ENCODE data around the gene EIF2A.
A peak's percentile ranks its signal among the peaks of the same experiment; 100 is the strongest.
"Not testable (repeated sequence)": the region's sequence is repeated elsewhere in the genome, so short reads cannot be mapped to it uniquely, and the experiment has no call there.

Gene EIF2A

GRCh38 chr3:150546226-150547044, at the start of gene EIF2A, which contains the start of gene SERP1:
Gene EIF2A, plus strand, starts transcription at chr3:150546787. Its CDS starts 16 bp downstream, at chr3:150546803.
Gene SERP1, minus strand, starts transcription at chr3:150546496. Its CDS starts 361 bp downstream, at chr3:150546135.
- DNase-seq, result peak; percentile 99

GRCh38 chr3:150497956-150498355, 48.6 kb upstream of the EIF2A start:
- no peak for DNase-seq

GRCh38 chr3:150500960-150501359, 45.6 kb upstream of the EIF2A start:
- not testable (repeated sequence) for DNase-seq

- DNase-seq, result no peak
Observed at GRCh38 chr3:150503402-150504099, 43.0 kb upstream of the EIF2A start.

GRCh38 chr3:150504483-150504882, 42.1 kb upstream of the EIF2A start:
- DNase-seq, result no peak

GRCh38 chr3:150508401-150508800, 38.2 kb upstream of the EIF2A start:
- DNase-seq, result no peak

GRCh38 chr3:150509780-150510179, 36.8 kb upstream of the EIF2A start:
- DNase-seq, result no peak

GRCh38 chr3:150511122-150511821, 35.3 kb upstream of the EIF2A start:
- DNase-seq, result no peak

- no peak for DNase-seq
Observed at GRCh38 chr3:150515210-150515609, 31.4 kb upstream of the EIF2A start.

- no peak for DNase-seq
Observed at GRCh38 chr3:150519026-150519425, 27.6 kb upstream of the EIF2A start.

GRCh38 chr3:150520408-150520807, 26.2 kb upstream of the EIF2A start:
- no peak for DNase-seq

- no peak for DNase-seq
Observed at GRCh38 chr3:150521463-150521862, 25.1 kb upstream of the EIF2A start.

- no peak for DNase-seq
Observed at GRCh38 chr3:150523538-150523937, 23.0 kb upstream of the EIF2A start.

GRCh38 chr3:150527464-150528255, 18.9 kb upstream of the EIF2A start:
- DNase-seq, result no peak

- DNase-seq, result no peak
Observed at GRCh38 chr3:150528354-150528797, 18.2 kb upstream of the EIF2A start.

GRCh38 chr3:150531775-150532174, 14.8 kb upstream of the EIF2A start:
- no peak for DNase-seq

GRCh38 chr3:150535204-150535603, 11.4 kb upstream of the EIF2A start:
- no peak for DNase-seq

GRCh38 chr3:150538324-150539208, 8.0 kb upstream of the EIF2A start:
- no peak for DNase-seq

GRCh38 chr3:150540297-150540696, 6.3 kb upstream of the EIF2A start:
- no peak for DNase-seq

- no peak for DNase-seq
Observed at GRCh38 chr3:150540991-150541390, 5.6 kb upstream of the EIF2A start.

GRCh38 chr3:150543128-150543527, 3.5 kb upstream of the EIF2A start:
- DNase-seq, result no peak

- no peak for DNase-seq
Observed at GRCh38 chr3:150543531-150543930, 3.1 kb upstream of the EIF2A start.

All from activated T-cell treated with anti-CD3 and anti-CD28 coated beads, Interleukin-2, amount 50 U/mL, for 48 hours (primary cell).